ENCODE results near the gene AZU1. TPM values are rescaled to one million over a fixed set of nuclear protein-coding genes. Genes with fewer than 3 reads are reported as not detected.

AZU1 gene
- total and polyA plus RNA-seq, 11 donors = 0.11 to 3.3 (median 0.20) TPM; not detected in 8

GRCh38 chr19:810077-810855 is 17.4 kb upstream of the AZU1 start:
- no peak overlapping the region for H3K27ac ChIP-seq
- no peaks in the 10 kb centered on the region for H3K27me3 ChIP-seq
- DNase-seq (peak in 3 of 5 donors; percentile 18 to 67 (median 25)), ATAC-seq (no peak)
- WGBS, 4 donors = 79 to 85% (median 85%) methylated on average over 24 to 30 of the region's 30 CpGs
- TF ChIP-seq, protein P1, sequence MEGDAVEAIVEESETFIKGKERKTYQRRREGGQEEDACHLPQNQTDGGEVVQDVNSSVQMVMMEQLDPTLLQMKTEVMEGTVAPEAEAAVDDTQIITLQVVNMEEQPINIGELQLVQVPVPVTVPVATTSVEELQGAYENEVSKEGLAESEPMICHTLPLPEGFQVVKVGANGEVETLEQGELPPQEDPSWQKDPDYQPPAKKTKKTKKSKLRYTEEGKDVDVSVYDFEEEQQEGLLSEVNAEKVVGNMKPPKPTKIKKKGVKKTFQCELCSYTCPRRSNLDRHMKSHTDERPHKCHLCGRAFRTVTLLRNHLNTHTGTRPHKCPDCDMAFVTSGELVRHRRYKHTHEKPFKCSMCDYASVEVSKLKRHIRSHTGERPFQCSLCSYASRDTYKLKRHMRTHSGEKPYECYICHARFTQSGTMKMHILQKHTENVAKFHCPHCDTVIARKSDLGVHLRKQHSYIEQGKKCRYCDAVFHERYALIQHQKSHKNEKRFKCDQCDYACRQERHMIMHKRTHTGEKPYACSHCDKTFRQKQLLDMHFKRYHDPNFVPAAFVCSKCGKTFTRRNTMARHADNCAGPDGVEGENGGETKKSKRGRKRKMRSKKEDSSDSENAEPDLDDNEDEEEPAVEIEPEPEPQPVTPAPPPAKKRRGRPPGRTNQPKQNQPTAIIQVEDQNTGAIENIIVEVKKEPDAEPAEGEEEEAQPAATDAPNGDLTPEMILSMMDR (IDR thresholded peaks at IDR 0.05) = no peak
- no peak for TF ChIP-seq POLR2A (IDR thresholded peaks at IDR 0.05)
- H3K4me1 ChIP-seq = peaks cover 0 to 9% (median 0%) of the 10 kb centered on the region in 12 donors
- intact Hi-C loops (cut with DNase I) = no loop called here
- no peaks in the 10 kb centered on the region for H3K9me3 ChIP-seq
- H3K4me3 ChIP-seq = no peak overlapping the region
- peaks cover 11 to 87% (median 77%) of the 10 kb centered on the region in 9 donors for H3K36me3 ChIP-seq

DNA sequence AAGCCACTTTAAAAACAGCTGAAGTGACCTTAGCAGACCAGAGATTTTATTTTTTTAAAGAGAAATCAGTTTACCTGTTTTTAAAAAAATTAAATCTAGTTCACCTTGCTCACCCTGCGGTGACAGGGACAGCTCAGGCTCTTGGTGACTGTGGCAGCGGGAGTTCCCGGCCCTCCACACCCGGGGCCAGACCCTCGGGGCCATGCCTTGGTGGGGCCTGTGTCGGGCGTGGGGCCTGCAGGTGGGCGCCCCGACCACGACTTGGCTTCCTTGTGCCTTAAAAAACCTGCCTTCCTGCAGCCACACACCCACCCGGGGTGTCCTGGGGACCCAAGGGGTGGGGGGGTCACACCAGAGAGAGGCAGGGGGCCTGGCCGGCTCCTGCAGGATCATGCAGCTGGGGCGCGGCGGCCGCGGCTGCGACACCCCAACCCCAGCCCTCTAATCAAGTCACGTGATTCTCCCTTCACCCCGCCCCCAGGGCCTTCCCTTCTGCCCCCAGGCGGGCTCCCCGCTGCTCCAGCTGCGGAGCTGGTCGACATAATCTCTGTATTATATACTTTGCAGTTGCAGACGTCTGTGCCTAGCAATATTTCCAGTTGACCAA is 16.7 kb upstream of the AZU1 start:
- Histone ChIP-seq H3K4me1 (peaks cover 0 to 5% (median 0%) of the 10 kb centered on the region in 12 donors), H3K4me3 (no peak overlapping the region), H3K27me3 (no peaks in the 10 kb centered on the region), H3K27ac (no peak overlapping the region), H3K36me3 (peaks cover 6 to 79% (median 70%) of the 10 kb centered on the region in 9 donors), H3K9me3 (no peaks in the 10 kb centered on the region)
- intact Hi-C loops (cut with DNase I) = no loop called here
- DNase-seq (peak in 1 of 5 donors; percentile 19), ATAC-seq (peak in 1 of 4 donors; percentile 2)
- 84 to 87% (median 86%) methylated on average over 21 to 25 of the region's 25 CpGs for WGBS, 4 donors
- TF ChIP-seq, protein P1 (IDR thresholded peaks at IDR 0.05) = no peak
- no peak for TF ChIP-seq POLR2A (IDR thresholded peaks at IDR 0.05)

DNA sequence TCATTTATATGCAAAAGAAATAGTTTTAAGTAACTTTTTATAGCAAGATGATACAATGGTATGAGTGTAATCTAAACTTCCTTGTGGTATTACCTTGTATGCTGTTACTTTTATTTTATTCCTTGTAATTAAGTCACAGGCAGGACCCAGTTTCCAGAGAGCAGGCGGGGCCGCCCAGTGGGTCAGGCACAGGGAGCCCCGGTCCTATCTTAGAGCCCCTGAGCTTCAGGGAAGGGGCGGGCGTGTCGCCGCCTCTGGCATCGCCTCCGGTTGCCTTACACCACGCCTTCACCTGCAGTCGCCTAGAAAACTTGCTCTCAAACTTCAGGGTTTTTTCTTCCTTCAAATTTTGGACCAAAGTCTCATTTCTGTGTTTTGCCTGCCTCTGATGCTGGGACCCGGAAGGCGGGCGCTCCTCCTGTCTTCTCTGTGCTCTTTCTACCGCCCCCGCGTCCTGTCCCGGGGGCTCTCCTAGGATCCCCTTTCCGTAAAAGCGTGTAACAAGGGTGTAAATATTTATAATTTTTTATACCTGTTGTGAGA is 16.1 kb upstream of the AZU1 start:
- DNase-seq = no peak
- intact Hi-C loops (cut with DNase I) = no loop called here
- Histone ChIP-seq H3K27me3 (no peaks in the 10 kb centered on the region), H3K4me3 (no peak overlapping the region), H3K27ac (no peak overlapping the region), H3K36me3 (peaks cover 6 to 73% (median 64%) of the 10 kb centered on the region in 9 donors), H3K9me3 (no peaks in the 10 kb centered on the region), H3K4me1 (peaks cover 0 to 4% (median 0%) of the 10 kb centered on the region in 12 donors)
- TF ChIP-seq POLR2A (IDR thresholded peaks at IDR 0.05) = no peak
- 94 to 95% (median 95%) methylated on average over 20 of the region's 20 CpGs for WGBS, 4 donors
- no peak for ATAC-seq

GRCh38 chr19:812049-812746 is 15.4 kb upstream of the AZU1 start:
- no peak overlapping the region for H3K4me3 ChIP-seq
- ATAC-seq (no peak), DNase-seq (peak in 2 of 5 donors; percentile 17 to 24)
- H3K27me3 ChIP-seq = no peaks in the 10 kb centered on the region
- TF ChIP-seq, protein P1 (IDR thresholded peaks at IDR 0.05) = no peak
- TF ChIP-seq POLR2A (IDR thresholded peaks at IDR 0.05) = no peak
- WGBS, 4 donors = 90 to 91% (median 90%) methylated on average over 63 to 80 of the region's 80 CpGs
- intact Hi-C loops (cut with DNase I) = no loop called here
- H3K9me3 ChIP-seq = no peaks in the 10 kb centered on the region
- peaks cover 6 to 67% (median 58%) of the 10 kb centered on the region in 9 donors for H3K36me3 ChIP-seq
- H3K27ac ChIP-seq = no peak overlapping the region
- no peaks in the 10 kb centered on the region for H3K4me1 ChIP-seq

Data from heart left ventricle (tissue), 16 donors.